Body of pancreas (tissue), 4 donors: Measurements from ENCODE around the gene NPR3. TPM values are rescaled to one million over a fixed set of nuclear protein-coding genes. Genes with fewer than 3 reads are reported as not detected.

Source experiments
- ATAC-seq: fragments of 150-250 bp; one replicate; pipeline ENCODE4 v1.9.1; 2016
- DNase-seq, 4 donors: peaks; one replicate each; pipeline ENCODE4 v3.0.0-alpha.2; 2019
- H3K27ac ChIP-seq, 4 donors: fragments of 200-600 bp; sonication (generic); 1 replicate in 3 of 4; 2 replicates in 1 of 4; pipeline versions ENCODE4 v1.5.1 to v1.6.1; 2016 to 2019; ENCODE audit warnings: mild to moderate bottlenecking in 1 of 4, mixed read lengths in 1 of 4, moderate library complexity in 1 of 4
- H3K27me3 ChIP-seq, 2 donors: fragments of 200-600 bp; sonication (generic); one replicate each; pipeline ENCODE4 v1.6.0; 2016; ENCODE audit warnings: mild to moderate bottlenecking in 1 of 2
- H3K36me3 ChIP-seq, 2 donors: fragments of 200-600 bp; sonication (generic); replicated peaks in 1 of 2; 2 replicates each; pipeline ENCODE4 v1.5.1; 2016; ENCODE audit warnings: low read depth in 2 of 2; ENCODE audit not compliant: insufficient read depth in 1 of 2
- H3K4me1 ChIP-seq: fragments of 200-600 bp; sonication (generic); one replicate; pipeline ENCODE4 v1.6.0; 2016
- H3K4me3 ChIP-seq, 2 donors: fragments of 200-600 bp; sonication (generic); 1 replicate in 1 of 2; 2 replicates in 1 of 2; pipeline ENCODE4 v1.5.1; 2016 to 2019
- H3K9me3 ChIP-seq, 3 donors: fragments of 200-600 bp; sonication (generic); 1 replicate in 2 of 3; 2 replicates in 1 of 3; pipeline ENCODE4 v1.5.1; 2016
- POLR2A ChIP-seq, 3 donors: fragments of 450-650 bp; IDR thresholded peaks; one replicate each; pipeline ENCODE4 v1.6.1; 2016; ENCODE audit warnings: antibody characterized with exemption in 3 of 3, mild to moderate bottlenecking in 2 of 3
- WGBS, 2 donors: methylation state at CpG; one replicate each; pipeline ENCODE4 v1.1.5; 2017; 5-methylcytosine and 5-hydroxymethylcytosine counted together
- intact Hi-C: fragments of 100-400 bp; cut with DNase I; formaldehyde crosslinking; loops from one replicate; pipeline ENCODE4 v1.15.1; 2023
- total RNA-seq, 2 donors: library from RNA; depleted of rRNA; stranded (reverse); fragments of >200 nt; gene quantifications; one replicate each; pipeline ENCODE4 v1.1.0, GENCODE V29; 2016
- TF ChIP-seq, protein P1 (sequence below), 7 experiments: fragments of 450-650 bp in 4 of 7; fragments of 200-600 bp in 3 of 7; sonication (generic) in 3 of 7; IDR thresholded peaks; one replicate each; pipeline ENCODE4 v1.5.1; 2016 to 2019; ENCODE audit warnings: antibody characterized with exemption in 7 of 7

The NPR3 gene
- total RNA-seq, 2 donors from 2014 or later, result 2.6 to 4.7 TPM

DNA sequence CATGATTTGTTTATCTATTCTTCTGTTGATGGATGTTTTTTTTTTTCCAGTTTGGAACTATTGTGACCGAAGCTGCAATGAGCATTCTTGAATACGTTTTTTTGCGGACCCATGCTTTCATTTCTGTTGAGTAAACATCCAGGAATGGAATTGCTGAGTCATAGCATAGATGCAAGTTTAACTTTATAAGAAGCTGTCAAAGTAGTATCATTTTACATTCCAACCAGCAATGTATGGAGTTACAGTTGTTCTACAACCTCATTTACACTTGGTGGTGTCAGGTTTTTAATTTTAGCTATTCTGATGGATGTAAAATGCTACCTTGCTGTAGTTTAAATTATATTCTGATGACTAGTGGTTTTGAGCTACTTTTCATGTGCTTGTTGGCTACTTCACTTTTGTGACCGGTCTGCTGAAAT, 49.0 kb downstream of the NPR3 start:
- Histone ChIP-seq H3K27ac (no peak overlapping the region), H3K4me3 (no peak overlapping the region), H3K9me3 (no peaks in the 10 kb centered on the region), H3K4me1 (no peaks in the 10 kb centered on the region), H3K36me3 (no peaks in the 10 kb centered on the region), H3K27me3 (no peaks in the 10 kb centered on the region)
- no peak for DNase-seq
- WGBS, 2 donors, result 49 to 55% methylated on average over 4 of the region's 4 CpGs
- intact Hi-C loops, result no loop called here
- no peak for ATAC-seq
- TF ChIP-seq POLR2A (IDR thresholded peaks at IDR 0.05), result no peak
- TF ChIP-seq, protein P1, sequence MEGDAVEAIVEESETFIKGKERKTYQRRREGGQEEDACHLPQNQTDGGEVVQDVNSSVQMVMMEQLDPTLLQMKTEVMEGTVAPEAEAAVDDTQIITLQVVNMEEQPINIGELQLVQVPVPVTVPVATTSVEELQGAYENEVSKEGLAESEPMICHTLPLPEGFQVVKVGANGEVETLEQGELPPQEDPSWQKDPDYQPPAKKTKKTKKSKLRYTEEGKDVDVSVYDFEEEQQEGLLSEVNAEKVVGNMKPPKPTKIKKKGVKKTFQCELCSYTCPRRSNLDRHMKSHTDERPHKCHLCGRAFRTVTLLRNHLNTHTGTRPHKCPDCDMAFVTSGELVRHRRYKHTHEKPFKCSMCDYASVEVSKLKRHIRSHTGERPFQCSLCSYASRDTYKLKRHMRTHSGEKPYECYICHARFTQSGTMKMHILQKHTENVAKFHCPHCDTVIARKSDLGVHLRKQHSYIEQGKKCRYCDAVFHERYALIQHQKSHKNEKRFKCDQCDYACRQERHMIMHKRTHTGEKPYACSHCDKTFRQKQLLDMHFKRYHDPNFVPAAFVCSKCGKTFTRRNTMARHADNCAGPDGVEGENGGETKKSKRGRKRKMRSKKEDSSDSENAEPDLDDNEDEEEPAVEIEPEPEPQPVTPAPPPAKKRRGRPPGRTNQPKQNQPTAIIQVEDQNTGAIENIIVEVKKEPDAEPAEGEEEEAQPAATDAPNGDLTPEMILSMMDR (IDR thresholded peaks at IDR 0.05), result no peak

DNA sequence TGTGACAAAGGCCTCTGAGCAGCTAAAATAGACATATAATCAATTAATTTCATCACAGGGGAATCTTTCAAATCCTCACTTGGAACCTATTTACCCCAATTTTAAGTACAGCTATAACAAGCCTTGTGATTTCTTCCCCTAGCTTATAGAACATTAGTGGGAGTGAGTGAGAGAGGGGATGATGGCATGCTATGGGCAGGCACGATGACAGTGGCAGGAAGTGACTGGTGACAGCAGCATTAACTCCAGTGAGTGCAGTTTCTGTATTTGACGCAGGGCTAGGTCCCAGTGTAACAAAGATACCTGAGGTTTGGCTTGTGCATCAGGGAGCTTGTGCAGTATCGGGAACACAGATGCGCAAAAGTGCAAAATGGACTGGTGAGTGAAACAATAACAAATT, 54.1 kb downstream of the NPR3 start:
- Histone ChIP-seq H3K27ac (no peak overlapping the region), H3K4me1 (no peaks in the 10 kb centered on the region), H3K27me3 (no peaks in the 10 kb centered on the region), H3K36me3 (no peaks in the 10 kb centered on the region), H3K9me3 (no peaks in the 10 kb centered on the region), H3K4me3 (no peak overlapping the region)
- intact Hi-C loops, result no loop called here
- TF ChIP-seq, protein P1 (IDR thresholded peaks at IDR 0.05), result no peak
- TF ChIP-seq POLR2A (IDR thresholded peaks at IDR 0.05), result no peak
- WGBS, 2 donors, result 70 to 77% methylated on average over 4 of the region's 4 CpGs
- ATAC-seq (no peak), DNase-seq (no peak)

DNA sequence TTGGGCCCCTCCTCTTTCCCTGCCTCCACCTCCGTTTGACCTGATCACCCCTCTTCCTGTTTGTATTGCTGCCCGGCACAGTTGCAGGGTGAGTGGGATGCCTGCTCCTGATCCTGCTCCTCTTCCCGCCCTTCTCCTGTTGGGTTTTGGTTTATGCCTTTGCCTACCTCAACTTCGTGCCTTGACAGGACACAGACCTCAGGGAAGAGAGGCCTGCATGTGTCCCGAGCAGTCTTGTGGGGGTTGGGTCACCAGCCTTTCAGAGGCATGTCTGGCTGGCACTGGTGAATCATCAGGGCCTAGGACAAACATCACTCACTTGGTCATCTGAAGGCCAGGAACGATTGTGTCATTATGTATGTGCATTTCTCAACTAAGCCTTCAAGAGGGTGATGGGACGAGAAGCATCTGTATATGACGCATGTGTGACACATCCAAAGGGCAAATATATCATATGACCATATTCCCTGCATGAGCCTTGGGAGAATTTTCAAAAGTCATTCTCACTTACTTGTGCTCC, 56.9 kb downstream of the NPR3 start:
- TF ChIP-seq POLR2A (IDR thresholded peaks at IDR 0.05), result no peak
- peaks cover 4% of the 10 kb centered on the region for H3K4me1 ChIP-seq
- DNase-seq, result no peak
- H3K4me3 ChIP-seq, result no peak overlapping the region
- no peak overlapping the region for H3K27ac ChIP-seq
- ATAC-seq, result no peak
- no peaks in the 10 kb centered on the region for H3K27me3 ChIP-seq
- WGBS, 2 donors, result 48 to 55% methylated on average over 7 of the region's 8 CpGs
- no peaks in the 10 kb centered on the region for H3K36me3 ChIP-seq
- no peaks in the 10 kb centered on the region for H3K9me3 ChIP-seq
- intact Hi-C loops, result no loop called here

DNA sequence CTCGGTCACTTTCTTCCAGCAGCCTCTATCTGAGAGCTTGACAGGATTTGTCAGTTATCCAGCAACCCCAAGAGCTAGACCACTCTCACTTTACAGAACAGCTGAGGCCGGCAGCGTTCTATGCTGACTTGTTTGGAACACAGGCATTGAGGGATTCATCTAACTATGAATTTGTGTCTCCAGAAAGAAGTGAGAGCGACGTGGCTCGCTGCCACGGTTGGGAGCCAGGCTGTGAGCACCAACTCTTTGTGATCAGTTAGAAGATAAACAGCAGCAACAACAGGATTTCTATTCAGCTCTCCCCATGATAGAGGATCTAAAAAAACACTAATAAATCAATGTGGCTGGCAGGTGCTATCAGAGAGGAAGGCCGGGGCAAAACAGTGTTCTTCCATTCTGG, 58.6 kb downstream of the NPR3 start:
- intact Hi-C loops, result no loop called here
- no peak for DNase-seq

DNA sequence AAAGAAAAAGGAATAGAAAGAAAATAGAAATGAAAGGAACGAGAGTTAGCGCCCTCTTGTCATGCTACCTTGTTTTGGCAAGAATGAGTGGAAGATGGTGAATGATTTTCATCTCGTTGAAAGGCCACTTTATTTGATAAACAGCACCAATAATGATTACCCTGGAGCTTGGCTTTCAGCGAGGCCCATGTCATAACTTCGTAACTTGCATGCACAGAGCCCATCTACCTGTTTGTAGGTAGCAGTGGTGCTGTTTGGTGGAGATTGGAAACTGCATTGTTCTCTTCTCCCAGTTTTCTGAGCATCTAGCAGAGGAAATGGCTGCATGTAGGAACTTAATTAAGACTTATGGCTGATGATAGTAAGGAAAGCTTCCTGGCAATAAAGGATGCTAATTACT, 59.3 kb downstream of the NPR3 start:
- WGBS, 2 donors, result 43 to 47% methylated on average over 5 of the region's 5 CpGs
- intact Hi-C loops, result no loop called here
- no peaks in the 10 kb centered on the region for H3K36me3 ChIP-seq
- no peak overlapping the region for H3K4me3 ChIP-seq
- TF ChIP-seq, protein P1 (IDR thresholded peaks at IDR 0.05), result no peak
- TF ChIP-seq POLR2A (IDR thresholded peaks at IDR 0.05), result no peak
- no peaks in the 10 kb centered on the region for H3K27me3 ChIP-seq
- H3K9me3 ChIP-seq, result no peaks in the 10 kb centered on the region
- DNase-seq (peak in 2 of 4 donors; percentile 19 to 20), ATAC-seq (peak; percentile 50)
- H3K4me1 ChIP-seq, result peaks cover 4% of the 10 kb centered on the region
- H3K27ac ChIP-seq, result peak overlapping the region in 1 of 4 donors; percentile 4

More for the DNA sequence above, 58.6 kb downstream of the NPR3 start:
- TF ChIP-seq, protein P1 (IDR thresholded peaks at IDR 0.05), result no peak
- TF ChIP-seq POLR2A (IDR thresholded peaks at IDR 0.05), result no peak
- Histone ChIP-seq H3K4me1 (peaks cover 4% of the 10 kb centered on the region), H3K27ac (peak overlapping the region in 1 of 4 donors; percentile 32), H3K9me3 (no peaks in the 10 kb centered on the region), H3K27me3 (no peaks in the 10 kb centered on the region), H3K4me3 (no peak overlapping the region), H3K36me3 (no peaks in the 10 kb centered on the region)
- WGBS, 2 donors, result 45 to 76% methylated on average over 7 to 8 of the region's 8 CpGs
- no peak for ATAC-seq
